GM12891 (cell line): ENCODE results near the gene HOXA1.

Experiments
- DNase-seq: peaks from one replicate; pipeline ENCODE4 v3.0.0; 2011; ENCODE audit warnings: low spot score; ENCODE audit not compliant: insufficient read length
- FAIRE-seq: peaks from 2 replicates; lab custom pipeline; 2011; peaks lifted over from hg19 to GRCh38; lab: Jason Lieb, UNC
- PAX5 ChIP-seq: IDR thresholded peaks from 2 replicates; pipeline ENCODE4 v1.6.1; 2011; ENCODE audit warnings: low read length, moderate library complexity, mild to moderate bottlenecking; ENCODE audit not compliant: insufficient read depth, severe bottlenecking
- POLR2A ChIP-seq: IDR thresholded peaks from 2 replicates; pipeline ENCODE4 v1.6.1; 2011; ENCODE audit warnings: low read depth, low read length, control low read depth
- POLR2AphosphoS5 ChIP-seq: IDR thresholded peaks from 2 replicates; pipeline ENCODE4 v1.6.1; 2011; ENCODE audit warnings: low read depth, low read length, control low read depth
- POU2F2 ChIP-seq: IDR thresholded peaks from 2 replicates; pipeline ENCODE4 v1.6.1; 2011; ENCODE audit warnings: low read depth, mild to moderate bottlenecking, control low read depth, low read length, moderate library complexity
- SPI1 ChIP-seq: IDR thresholded peaks from 2 replicates; pipeline ENCODE4 v1.6.1; 2011; ENCODE audit warnings: low read depth, low read length, control low read depth
- TAF1 ChIP-seq: IDR thresholded peaks from 2 replicates; pipeline ENCODE4 v1.6.1; 2011; ENCODE audit warnings: low read depth, low read length, control low read depth

Gene HOXA1

GRCh38 chr7:27092819-27093110 is 3.0 kb downstream of the HOXA1 start:
- FAIRE-seq, result no peak
- DNase-seq, result no peak
- no peak for TF ChIP-seq SPI1
- TF ChIP-seq POLR2AphosphoS5, result no peak
- no peak for TF ChIP-seq POU2F2
- TF ChIP-seq POLR2A, result no peak
- no peak for TF ChIP-seq PAX5
- TF ChIP-seq TAF1, result no peak

GRCh38 chr7:27091941-27092818 is 3.6 kb downstream of the HOXA1 start:
- FAIRE-seq, result no peak
- TF ChIP-seq PAX5 (no peak), POU2F2 (no peak), SPI1 (no peak)
- no peak for DNase-seq

DNA sequence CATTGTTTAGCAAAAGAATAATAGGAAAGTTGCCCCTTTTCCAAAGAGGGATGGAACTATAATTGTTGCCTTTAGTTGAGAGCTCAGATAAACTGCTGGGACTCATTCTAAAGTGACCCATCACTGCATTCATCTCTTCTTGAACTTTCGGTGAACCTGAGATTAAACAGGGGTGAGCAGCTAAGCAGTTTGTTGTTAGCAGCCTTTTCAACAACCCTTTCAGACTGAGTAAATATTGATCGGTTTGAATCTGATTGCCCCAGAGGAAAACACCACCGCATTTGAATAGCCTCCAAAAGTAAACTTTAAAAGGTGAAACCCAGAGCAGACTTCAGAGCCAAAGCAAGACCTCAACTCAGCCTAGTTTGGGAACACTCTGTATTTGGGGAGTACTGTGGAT is 4.7 kb downstream of the HOXA1 start:
- DNase-seq, result no peak
- FAIRE-seq, result no peak
- TF ChIP-seq POLR2A (no peak), SPI1 (no peak), POU2F2 (no peak), PAX5 (no peak), POLR2AphosphoS5 (no peak), TAF1 (no peak)

GRCh38 chr7:27088002-27088922 is 7.5 kb downstream of the HOXA1 start:
- FAIRE-seq (no peak), DNase-seq (no peak)
- no peak for TF ChIP-seq POLR2A

DNA sequence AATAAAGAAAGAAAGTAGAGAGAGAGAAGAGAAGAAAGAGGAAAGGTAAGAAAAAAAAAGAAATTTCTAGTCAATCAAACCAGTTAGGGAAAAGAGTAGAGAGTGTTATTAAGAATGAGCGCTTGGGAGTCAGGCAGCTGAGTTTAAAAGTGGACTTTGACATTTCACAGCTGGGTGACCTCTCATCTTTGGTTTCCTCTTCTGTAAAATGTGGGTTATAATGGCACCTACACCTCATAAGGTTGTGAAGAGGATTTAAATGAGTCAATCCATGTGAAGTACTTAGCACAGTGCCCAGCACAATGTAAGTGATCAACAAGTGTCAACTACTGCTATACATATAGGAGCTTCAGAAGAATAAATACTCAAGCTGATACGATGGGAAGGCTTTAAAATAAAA is 12.2 kb downstream of the HOXA1 start:
- DNase-seq (no peak), FAIRE-seq (no peak)
- TF ChIP-seq POLR2AphosphoS5 (no peak), TAF1 (no peak), SPI1 (no peak), PAX5 (no peak), POU2F2 (no peak), POLR2A (no peak)

GRCh38 chr7:27082171-27082570 is 13.6 kb downstream of the HOXA1 start:
- FAIRE-seq (no peak), DNase-seq (no peak)
- TF ChIP-seq TAF1, result no peak
- no peak for TF ChIP-seq POLR2AphosphoS5
- TF ChIP-seq POLR2A, result no peak
- no peak for TF ChIP-seq POU2F2
- no peak for TF ChIP-seq SPI1
- no peak for TF ChIP-seq PAX5

DNA sequence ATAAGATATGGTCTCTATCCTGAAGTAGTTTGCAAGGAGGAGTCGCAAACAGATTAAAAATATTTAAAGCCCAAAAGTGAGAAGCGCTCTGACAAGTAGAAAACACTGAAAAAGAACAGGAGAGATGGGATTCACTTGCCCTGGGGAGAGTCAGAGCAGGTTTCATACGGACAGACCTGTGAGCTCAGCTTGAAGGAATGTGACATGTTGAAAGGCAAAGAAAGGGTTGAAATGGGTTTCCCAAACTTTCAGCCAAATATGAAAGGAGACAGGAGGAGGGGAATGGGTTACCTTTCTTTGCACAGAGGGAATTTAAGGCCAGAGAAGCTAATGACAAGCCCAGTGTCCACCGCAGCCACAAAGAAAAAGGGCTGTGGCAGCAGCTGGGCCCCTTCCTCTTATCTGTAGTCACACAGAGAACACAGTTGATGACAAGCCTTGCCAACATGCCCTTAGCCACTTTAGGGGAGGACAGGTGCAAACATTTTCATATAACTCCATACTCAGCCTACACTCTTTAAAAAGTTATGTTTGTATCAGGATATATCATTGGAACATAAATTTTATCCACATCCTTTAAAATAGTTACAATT is 14.9 kb downstream of the HOXA1 start:
- no peak for TF ChIP-seq SPI1
- no peak for TF ChIP-seq TAF1
- TF ChIP-seq PAX5, result no peak
- TF ChIP-seq POLR2A, result no peak
- TF ChIP-seq POU2F2, result no peak
- no peak for TF ChIP-seq POLR2AphosphoS5
- DNase-seq, result no peak
- FAIRE-seq, result no peak

DNA sequence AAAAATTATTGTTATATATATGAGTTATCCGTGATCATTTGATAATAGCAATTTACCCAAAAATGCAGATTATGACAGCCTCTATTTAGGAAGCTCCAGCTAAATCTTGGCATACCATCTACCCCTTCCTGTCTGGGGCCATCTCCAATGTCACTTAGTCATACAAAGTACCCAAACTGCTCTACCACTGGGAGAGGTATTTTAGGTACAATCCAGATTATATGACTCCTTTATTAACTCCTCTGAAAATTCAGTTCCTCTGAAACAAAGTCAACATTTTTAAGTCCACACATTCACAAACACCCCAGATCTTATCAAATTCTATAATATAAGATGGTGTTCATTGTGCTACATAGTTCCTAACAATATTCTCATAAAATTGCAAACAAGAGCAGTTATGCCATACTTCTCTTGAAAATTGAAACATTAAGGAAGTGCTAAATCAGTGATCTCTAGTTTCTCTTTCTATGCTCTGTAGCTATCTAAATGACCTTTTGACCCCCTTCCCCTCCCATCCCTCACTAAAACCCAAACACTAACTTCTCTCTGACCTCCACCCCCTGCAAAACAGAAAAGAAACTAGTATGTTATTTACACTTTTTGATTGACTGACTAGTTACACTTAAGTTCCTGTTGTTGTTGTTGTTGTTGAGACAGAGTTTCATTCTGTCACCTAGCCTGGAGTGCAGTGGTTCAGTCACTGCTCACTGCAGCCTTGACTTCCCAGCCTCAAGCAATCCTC is 16.4 kb downstream of the HOXA1 start:
- no peak for FAIRE-seq
- TF ChIP-seq SPI1 (peak; percentile 14; the same call in 1 of the 2 replicates), POLR2AphosphoS5 (no peak)

GRCh38 chr7:27078616-27079233 is 17.1 kb downstream of the HOXA1 start:
- no peak for DNase-seq
- TF ChIP-seq POLR2AphosphoS5 (no peak), POU2F2 (no peak), SPI1 (no peak), POLR2A (no peak), TAF1 (no peak), PAX5 (no peak)
- no peak for FAIRE-seq

More for the DNA sequence above, 16.4 kb downstream of the HOXA1 start:
- DNase-seq, result no peak
